Effector memory CD4-positive, alpha-beta T cell (primary cell): ENCODE measurements around the gene SNORC.

Experiments used
- DNase-seq, 3 donors: peaks; one replicate each; pipeline ENCODE4 v3.0.0-alpha.2; 2020
- H3K27ac ChIP-seq: 2 replicates; pipeline ENCODE4 v1.7.0; 2013; ENCODE audit warnings: mild to moderate bottlenecking, low read length, moderate library complexity; ENCODE audit not compliant: insufficient read depth, poor library complexity, severe bottlenecking
- H3K27me3 ChIP-seq: replicated peaks from 2 replicates; pipeline ENCODE4 v1.7.0; 2013; ENCODE audit warnings: mild to moderate bottlenecking, low read length; ENCODE audit not compliant: insufficient read depth, control insufficient read depth, poor library complexity, severe bottlenecking
- H3K36me3 ChIP-seq: 2 replicates; pipeline ENCODE4 v1.7.0; 2013; ENCODE audit warnings: mild to moderate bottlenecking, low read length, moderate library complexity; ENCODE audit not compliant: control insufficient read depth, insufficient read depth
- H3K4me1 ChIP-seq: 2 replicates; pipeline ENCODE4 v1.7.0; 2013; ENCODE audit warnings: low read length, mild to moderate bottlenecking; ENCODE audit not compliant: control insufficient read depth, insufficient read depth, poor library complexity, severe bottlenecking
- H3K4me3 ChIP-seq: 2 replicates; pipeline ENCODE4 v1.7.0; 2013; ENCODE audit warnings: low read length, low read depth, mild to moderate bottlenecking; ENCODE audit not compliant: insufficient read depth, poor library complexity, severe bottlenecking
- H3K9me3 ChIP-seq: 2 replicates; pipeline ENCODE4 v1.7.0; 2013; ENCODE audit warnings: mild to moderate bottlenecking, low read length, moderate library complexity; ENCODE audit not compliant: control insufficient read depth

The SNORC gene

DNA sequence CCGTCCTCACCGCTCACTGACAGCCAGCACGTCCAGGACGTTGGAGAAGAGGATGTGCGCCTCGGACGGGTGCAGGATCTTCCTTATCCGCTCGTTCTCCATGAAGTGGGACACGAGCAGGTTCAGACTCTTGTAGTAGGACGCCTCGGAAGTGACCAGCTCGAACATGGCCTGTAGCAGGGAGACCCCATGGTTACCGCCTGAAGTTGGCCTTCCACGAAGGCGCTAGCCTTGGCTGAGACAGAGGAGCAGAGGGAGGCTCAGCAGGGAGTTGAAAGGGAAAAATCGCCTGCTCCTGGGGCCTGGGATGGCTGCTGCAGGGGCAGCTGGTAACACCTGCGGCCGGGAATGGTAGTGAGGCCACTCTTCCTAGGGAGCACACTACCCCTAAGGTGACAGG lies 24.7 kb downstream of the SNORC start:
- no peaks in the 10 kb centered on the region for H3K4me1 ChIP-seq
- no peak overlapping the region for H3K4me3 ChIP-seq
- DNase-seq, result no peak

DNA sequence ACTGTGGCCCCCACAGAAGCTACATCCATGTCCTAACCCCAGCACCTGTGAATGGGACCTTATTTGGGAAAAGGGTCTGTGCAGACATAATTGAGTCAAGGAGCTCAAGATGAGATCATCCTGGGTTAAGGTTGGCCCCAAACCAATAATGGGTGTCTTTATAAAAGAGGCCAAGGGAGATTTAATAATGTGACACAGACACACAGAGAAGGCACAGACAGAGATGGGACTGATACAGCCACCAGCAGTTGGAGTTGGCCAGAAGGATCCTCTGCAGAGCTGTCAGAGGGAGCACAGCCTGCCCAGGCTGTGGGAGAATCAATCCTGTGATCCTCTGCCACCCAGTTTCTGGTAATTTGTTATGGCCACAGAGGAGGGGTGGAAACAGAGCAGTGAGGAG lies 26.0 kb downstream of the SNORC start:
- Histone ChIP-seq H3K27me3 (peaks cover 4% of the 10 kb centered on the region), H3K4me3 (no peak overlapping the region), H3K27ac (no peak overlapping the region), H3K9me3 (no peaks in the 10 kb centered on the region), H3K4me1 (no peaks in the 10 kb centered on the region), H3K36me3 (no peaks in the 10 kb centered on the region)
- DNase-seq, result no peak

More for the DNA sequence above, 24.7 kb downstream of the SNORC start:
- Histone ChIP-seq H3K27ac (no peak overlapping the region), H3K36me3 (no peaks in the 10 kb centered on the region), H3K9me3 (no peaks in the 10 kb centered on the region), H3K27me3 (peaks cover 8% of the 10 kb centered on the region)

DNA sequence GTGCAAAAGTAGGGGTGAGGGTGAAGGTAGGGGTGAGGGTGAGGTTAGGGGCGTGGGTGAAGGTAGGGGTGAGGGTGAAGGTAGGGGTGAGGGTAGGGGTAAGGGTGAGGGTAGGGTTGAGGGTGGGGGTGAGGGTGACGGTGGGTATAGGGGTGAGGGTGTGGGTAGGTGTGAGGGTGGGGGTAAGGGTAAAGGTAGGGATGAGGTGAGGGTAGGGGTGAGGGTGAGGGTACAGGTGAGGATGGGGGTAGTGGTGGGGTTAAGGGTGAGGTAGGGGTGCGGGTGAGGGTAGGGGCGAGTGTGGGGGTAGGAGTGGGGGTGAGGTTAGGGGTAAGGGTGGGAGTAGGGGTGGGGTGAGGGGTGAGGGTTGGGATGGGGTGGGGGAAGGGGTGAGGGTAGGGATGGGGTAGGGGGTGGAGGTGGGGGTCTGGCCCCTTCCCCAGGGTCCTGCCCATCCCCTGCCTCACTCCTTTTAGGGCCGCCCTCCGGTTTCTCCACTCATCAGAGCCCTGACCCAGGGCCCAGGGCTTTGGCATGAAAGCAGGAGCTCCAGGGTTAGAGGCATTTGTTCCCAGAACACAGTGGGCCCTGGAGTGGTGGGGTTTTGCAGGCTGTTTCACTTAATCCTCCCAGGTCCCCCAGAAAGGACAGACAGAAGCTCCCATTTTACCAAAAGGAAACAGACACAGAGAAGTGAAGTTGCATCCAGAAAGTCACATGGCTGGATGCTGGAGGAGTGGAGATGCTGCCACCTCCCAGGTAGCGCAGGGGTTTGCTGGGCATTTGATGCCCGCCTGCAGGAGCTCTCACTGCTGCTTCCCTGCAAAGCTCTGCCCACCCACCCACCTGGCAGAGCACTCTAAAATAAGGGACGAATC lies 26.9 kb downstream of the SNORC start:
- peaks cover 4% of the 10 kb centered on the region for H3K27me3 ChIP-seq
- no peaks in the 10 kb centered on the region for H3K9me3 ChIP-seq
- no peak for DNase-seq
- H3K36me3 ChIP-seq, result no peaks in the 10 kb centered on the region
- no peak overlapping the region for H3K27ac ChIP-seq
- no peak overlapping the region for H3K4me3 ChIP-seq
- H3K4me1 ChIP-seq, result no peaks in the 10 kb centered on the region

DNA sequence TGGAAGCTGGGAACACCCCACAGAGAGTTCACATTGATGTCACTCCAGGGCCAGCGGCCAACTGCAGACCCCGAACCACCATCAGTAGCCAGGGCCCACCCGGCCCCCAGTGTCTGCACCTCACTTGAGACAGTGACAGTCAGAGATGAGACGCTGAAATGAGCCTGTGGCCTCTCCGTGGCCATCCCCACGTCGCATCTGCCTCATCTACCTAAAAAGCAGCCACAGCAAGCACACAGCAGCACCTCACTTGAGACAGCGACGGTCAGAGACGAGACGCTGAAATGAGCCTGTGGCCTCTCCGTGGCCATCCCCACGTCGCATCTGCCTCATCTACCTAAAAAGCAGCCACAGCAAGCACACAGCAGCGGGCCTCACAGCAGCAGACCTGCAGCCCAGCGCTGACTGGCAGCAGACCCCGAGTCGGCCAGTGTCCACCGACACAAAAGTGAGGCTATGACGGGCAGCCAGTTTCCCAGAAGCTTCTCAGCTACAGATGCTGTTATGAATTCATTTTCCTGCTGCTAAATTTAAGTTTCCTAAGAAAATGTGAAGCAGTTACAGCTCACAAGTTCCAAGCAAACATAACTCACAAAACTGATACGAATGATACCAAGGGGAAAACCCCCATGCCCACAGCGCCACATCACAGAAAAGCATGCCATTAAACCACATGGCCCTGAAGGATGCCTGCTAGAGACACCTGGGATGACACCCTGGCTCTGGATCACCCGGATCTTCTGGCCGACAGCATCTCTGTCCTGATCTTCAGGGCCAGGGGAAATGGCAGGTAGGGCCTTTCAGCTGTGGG lies 27.7 kb downstream of the SNORC start:
- no peak overlapping the region for H3K4me3 ChIP-seq
- H3K27ac ChIP-seq, result no peak overlapping the region
- no peaks in the 10 kb centered on the region for H3K27me3 ChIP-seq
- DNase-seq, result no peak
- H3K9me3 ChIP-seq, result no peaks in the 10 kb centered on the region
- no peaks in the 10 kb centered on the region for H3K4me1 ChIP-seq
- H3K36me3 ChIP-seq, result no peaks in the 10 kb centered on the region

DNA sequence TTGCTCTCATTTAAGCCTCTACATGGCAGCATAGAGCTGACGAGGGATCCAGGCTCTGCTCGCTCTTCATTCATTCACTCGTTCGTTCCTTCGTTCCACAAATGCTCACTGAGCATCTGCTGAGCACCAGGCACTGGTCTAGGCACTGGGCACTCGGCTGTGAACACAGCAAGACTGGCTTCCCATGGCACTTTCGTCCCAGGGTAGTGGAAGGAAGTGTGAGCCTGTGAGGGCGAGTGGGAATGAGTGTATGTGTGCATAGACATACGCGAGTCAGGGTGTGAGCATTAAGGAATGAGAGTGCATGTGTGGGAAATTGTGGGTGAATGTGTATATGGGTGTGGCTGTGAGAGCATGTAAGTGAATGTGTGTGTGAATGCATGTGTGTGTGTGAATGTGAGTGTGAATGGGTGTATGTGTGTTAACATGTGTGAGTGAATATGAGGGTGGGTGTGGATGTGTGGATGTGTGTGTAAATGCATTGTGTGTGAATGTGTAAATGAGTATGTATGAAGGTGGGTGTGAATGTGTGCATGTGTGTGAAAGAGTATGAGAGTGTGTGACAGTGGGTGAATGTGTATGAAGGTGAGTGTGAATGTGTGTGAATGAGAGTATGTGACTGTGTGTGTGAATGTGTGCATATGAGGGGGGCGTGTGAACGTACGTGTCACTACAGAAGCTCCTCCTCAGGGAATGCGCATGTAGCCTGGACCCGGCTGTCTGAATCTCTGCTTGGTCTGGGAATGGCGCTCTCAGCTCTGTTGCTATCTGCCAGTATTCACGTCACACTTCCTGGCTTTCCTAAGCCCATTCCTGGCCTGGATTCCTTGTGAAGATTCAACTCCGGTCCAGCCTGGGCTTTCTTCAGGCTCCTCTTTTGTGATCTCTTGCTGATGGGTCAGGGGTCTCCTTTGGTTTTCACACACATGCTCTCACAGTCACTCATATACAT lies 28.8 kb downstream of the SNORC start:
- H3K27me3 ChIP-seq, result no peaks in the 10 kb centered on the region
- H3K4me1 ChIP-seq, result no peaks in the 10 kb centered on the region
- no peak overlapping the region for H3K4me3 ChIP-seq
- H3K27ac ChIP-seq, result no peak overlapping the region
- no peaks in the 10 kb centered on the region for H3K9me3 ChIP-seq
- H3K36me3 ChIP-seq, result no peaks in the 10 kb centered on the region
- DNase-seq, result no peak

DNA sequence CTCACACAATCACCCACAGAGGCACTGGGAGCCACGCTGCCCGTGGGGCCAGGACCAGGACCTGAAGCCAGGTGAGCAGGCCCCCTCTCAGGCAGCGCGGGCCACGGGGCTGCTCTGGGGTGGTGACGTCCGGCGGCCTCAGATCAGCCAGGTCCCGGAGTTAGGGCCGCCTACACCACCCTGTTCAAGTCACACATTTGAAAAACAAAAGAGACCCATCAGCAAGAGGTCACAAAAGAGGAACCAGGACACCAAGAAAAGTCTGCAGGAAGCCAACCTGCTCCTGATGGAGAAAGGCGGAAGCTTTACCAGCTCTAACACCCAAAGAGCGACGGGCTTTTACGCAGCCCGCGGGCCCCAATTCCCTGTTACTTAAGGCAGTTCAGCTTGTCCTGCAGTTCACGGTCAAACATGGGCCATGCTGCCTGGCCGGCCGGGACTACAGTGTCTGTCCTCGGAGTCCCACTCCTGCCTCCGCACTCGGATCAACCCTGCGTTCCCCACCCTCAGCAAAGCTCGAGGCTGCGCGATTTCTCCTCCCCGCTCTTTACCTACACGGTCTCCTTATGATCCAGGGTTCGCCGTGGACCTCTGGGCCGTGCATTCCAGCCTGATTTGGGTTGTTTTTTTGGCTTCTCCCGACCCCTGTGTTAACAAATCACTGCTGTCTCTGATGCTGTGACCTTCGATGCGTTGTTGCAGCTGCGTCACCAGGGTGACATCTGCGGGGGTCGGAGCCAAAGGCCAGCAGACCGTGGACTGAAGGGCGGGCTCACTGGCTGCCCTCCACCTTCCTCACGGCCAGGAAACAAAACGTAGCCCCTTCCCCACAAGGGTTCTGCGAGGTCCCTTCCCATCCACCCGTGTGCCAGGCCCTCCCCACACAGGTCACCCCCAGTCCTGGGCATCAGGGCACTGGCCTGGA lies 31.0 kb downstream of the SNORC start:
- no peak for DNase-seq
- no peak overlapping the region for H3K4me3 ChIP-seq
- no peaks in the 10 kb centered on the region for H3K27me3 ChIP-seq
- H3K9me3 ChIP-seq, result no peaks in the 10 kb centered on the region
- H3K36me3 ChIP-seq, result no peaks in the 10 kb centered on the region
- H3K4me1 ChIP-seq, result no peaks in the 10 kb centered on the region
- no peak overlapping the region for H3K27ac ChIP-seq

DNA sequence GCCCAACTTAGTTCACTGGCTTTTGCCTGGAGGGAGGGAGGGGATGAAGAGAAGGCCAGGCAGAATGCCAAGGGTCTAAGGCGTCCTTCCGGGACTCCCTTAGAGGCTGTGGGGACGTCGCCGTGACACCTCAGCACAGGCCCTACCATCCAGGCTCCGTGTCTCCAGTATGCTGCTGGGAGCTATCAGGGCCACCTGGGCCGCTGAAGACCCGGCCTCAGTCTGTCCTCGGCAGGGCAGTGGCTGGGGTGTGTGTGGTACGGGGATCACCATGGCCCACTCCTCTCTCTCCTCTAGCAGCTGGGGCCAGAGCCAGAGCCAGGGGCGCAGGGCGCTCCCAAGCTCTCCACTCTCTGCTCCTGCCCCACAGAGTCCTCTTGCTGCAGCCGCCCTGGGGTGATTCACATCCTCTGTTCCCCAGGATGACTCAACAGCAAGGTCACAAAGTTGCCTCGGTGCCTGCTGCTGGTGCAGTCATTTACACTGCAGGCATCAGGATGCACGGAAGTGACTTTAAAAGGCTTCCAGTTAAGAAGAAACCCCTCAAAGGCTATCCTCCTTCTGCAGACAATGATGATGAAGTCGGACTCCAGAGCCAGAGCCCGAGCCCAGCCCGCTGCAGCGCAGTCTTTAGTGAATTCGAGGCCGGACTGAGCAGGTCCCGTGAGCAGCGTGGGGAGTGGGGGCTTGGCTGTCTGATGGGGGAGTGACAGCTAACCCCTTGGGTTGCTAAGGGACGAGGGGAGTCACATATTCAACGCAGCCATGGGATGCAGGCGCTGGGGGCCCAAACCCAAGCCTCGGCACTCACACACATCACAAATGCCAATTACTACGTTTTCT lies 31.9 kb downstream of the SNORC start:
- H3K27ac ChIP-seq, result no peak overlapping the region
- H3K4me3 ChIP-seq, result no peak overlapping the region
- H3K36me3 ChIP-seq, result no peaks in the 10 kb centered on the region
- no peaks in the 10 kb centered on the region for H3K27me3 ChIP-seq
- H3K9me3 ChIP-seq, result no peaks in the 10 kb centered on the region
- DNase-seq, result no peak
- H3K4me1 ChIP-seq, result no peaks in the 10 kb centered on the region

DNA sequence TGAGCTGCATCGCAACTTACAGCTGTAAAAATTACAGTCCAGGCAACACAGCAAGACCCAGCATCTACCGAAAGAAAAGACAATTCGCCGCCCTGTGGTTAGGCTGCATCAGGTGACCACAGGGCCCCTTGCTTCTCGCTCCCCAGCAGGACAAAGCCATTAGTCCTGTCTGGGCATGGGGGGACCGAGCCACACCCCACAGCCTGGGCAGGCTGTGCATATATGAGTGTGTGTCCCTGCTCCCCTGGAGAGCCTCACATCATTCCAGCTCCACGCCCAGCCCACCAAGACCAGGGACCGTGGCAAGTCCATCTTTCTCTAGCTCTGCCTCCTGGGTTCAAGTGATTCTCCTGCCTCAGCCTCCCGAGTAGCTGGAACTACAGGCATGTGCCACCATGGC lies 33.9 kb downstream of the SNORC start:
- DNase-seq, result no peak
- no peaks in the 10 kb centered on the region for H3K9me3 ChIP-seq
- H3K4me3 ChIP-seq, result no peak overlapping the region
- no peaks in the 10 kb centered on the region for H3K27me3 ChIP-seq
- H3K4me1 ChIP-seq, result no peaks in the 10 kb centered on the region
- no peaks in the 10 kb centered on the region for H3K36me3 ChIP-seq
- H3K27ac ChIP-seq, result no peak overlapping the region
